ENCODE results near the gene ITSN1.

Gene ITSN1

GRCh38 chr21:33844104-33844889 lies 202.0 kb downstream of the ITSN1 start:
- H3K27ac ChIP-seq, result no peak overlapping the region
- TF ChIP-seq, protein P1, sequence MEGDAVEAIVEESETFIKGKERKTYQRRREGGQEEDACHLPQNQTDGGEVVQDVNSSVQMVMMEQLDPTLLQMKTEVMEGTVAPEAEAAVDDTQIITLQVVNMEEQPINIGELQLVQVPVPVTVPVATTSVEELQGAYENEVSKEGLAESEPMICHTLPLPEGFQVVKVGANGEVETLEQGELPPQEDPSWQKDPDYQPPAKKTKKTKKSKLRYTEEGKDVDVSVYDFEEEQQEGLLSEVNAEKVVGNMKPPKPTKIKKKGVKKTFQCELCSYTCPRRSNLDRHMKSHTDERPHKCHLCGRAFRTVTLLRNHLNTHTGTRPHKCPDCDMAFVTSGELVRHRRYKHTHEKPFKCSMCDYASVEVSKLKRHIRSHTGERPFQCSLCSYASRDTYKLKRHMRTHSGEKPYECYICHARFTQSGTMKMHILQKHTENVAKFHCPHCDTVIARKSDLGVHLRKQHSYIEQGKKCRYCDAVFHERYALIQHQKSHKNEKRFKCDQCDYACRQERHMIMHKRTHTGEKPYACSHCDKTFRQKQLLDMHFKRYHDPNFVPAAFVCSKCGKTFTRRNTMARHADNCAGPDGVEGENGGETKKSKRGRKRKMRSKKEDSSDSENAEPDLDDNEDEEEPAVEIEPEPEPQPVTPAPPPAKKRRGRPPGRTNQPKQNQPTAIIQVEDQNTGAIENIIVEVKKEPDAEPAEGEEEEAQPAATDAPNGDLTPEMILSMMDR (conservative IDR thresholded peaks at IDR 0.05), result no peak

DNA sequence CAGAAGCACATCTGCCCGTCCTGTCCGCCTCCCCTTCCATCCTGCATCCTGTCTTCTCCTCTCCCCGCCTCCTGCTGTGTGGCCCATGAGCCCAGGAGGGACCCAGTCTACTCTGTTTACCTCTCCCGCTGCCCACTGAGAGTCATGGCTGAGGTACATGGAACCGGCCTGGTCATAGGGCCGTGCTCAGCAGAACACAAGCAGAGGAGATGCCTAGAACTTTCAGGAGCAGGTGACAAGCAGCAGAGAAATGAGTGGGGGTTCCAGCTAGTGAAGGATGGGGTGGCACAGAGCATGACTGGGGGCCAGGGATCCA lies 202.5 kb downstream of the ITSN1 start:
- no peak overlapping the region for H3K27ac ChIP-seq

GRCh38 chr21:33846141-33846540 lies 203.8 kb downstream of the ITSN1 start:
- TF ChIP-seq, protein P1 (conservative IDR thresholded peaks at IDR 0.05), result no peak
- no peak overlapping the region for H3K27ac ChIP-seq

More for the DNA sequence above, 202.5 kb downstream of the ITSN1 start:
- TF ChIP-seq, protein P1 (conservative IDR thresholded peaks at IDR 0.05), result no peak

DNA sequence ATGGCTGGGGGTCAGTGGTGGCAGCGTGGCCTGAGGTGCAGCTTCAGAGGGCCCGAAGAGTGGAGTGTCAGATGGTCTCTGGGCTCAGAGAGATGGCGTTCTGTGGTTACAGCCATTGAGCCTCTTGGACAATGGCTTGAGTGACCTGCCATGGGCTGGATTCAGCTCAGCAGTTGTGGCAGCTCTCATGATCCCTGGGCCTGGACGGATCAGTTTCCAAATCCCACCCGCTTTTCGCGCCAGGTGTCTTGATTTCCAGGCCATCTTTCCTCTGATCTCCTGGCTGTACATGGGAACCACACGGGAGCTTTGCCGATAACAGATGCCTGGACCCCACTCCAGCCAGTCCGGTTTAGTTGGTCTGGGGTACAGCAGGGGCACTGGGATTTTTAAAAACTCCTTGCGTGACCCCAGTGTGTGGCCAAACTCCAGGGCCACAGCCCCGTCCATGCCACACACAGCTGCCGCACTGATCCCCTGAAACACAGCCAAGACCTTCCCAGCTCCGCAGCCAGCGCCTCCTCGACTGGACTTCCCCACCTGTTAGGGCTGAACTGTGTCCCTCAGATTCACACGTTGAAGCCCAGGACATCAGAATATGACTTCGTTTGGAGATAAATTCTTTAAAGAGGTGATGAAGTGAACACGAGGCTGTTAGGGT lies 205.4 kb downstream of the ITSN1 start:
- H3K27ac ChIP-seq, result no peak overlapping the region
- TF ChIP-seq, protein P1 (conservative IDR thresholded peaks at IDR 0.05), result no peak

GRCh38 chr21:33848249-33848953 lies 206.1 kb downstream of the ITSN1 start:
- no peak overlapping the region for H3K27ac ChIP-seq
- TF ChIP-seq, protein P1 (conservative IDR thresholded peaks at IDR 0.05), result no peak

GRCh38 chr21:33849834-33850233 lies 207.5 kb downstream of the ITSN1 start:
- H3K27ac ChIP-seq, result no peak overlapping the region
- TF ChIP-seq, protein P1 (conservative IDR thresholded peaks at IDR 0.05), result no peak

- H3K27ac ChIP-seq, result no peak overlapping the region
- TF ChIP-seq, protein P1 (conservative IDR thresholded peaks at IDR 0.05), result no peak
These were observed 208.1 kb downstream of the ITSN1 start for GRCh38 chr21:33850401-33850800.

All from VCaP (cell line).